MM.1S (cell line): ENCODE results near the gene MTF1.

Experiments
- EZH2 ChIP-seq: fragments of 300-600 bp; sonication (generic); optimal IDR thresholded peaks from 2 replicates; pipeline ENCODE3; 2017; ENCODE audit warnings: low read depth, mild to moderate bottlenecking, antibody characterized with exemption, low read length, mixed read lengths
- EZH2phosphoT487 ChIP-seq: fragments of 300-600 bp; sonication (generic); IDR thresholded peaks from 2 replicates; pipeline ENCODE4 v1.6.1; 2018; ENCODE audit warnings: antibody characterized with exemption, low read length
- TF ChIP-seq, protein P1 (sequence below): fragments of 300-600 bp; sonication (generic); IDR thresholded peaks from 2 replicates; pipeline ENCODE4 v1.5.1; 2016; ENCODE audit warnings: antibody characterized with exemption, low read length, mixed read lengths

DNA sequence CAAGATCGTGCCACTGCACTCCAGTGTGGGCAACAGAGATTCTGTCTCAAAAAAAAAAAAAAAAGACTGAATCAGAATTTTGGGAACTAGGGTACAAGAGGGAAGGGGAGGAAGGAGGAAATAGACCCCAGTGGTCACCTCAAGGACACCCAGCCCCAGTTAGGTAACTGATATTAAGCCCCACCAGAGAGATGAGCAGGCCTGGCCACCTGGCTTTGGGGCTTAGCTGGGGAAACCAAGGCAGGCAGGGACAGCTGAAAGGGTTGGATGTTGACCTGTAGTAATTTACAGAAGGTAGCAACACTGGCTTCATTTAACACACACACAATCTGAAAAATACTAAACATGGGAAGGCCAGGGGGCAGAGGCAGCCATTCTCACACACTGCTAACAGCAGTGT, 57.0 kb downstream of the MTF1 start:
- TF ChIP-seq EZH2 (no peak), EZH2phosphoT487 (no peak)
- TF ChIP-seq, protein P1, sequence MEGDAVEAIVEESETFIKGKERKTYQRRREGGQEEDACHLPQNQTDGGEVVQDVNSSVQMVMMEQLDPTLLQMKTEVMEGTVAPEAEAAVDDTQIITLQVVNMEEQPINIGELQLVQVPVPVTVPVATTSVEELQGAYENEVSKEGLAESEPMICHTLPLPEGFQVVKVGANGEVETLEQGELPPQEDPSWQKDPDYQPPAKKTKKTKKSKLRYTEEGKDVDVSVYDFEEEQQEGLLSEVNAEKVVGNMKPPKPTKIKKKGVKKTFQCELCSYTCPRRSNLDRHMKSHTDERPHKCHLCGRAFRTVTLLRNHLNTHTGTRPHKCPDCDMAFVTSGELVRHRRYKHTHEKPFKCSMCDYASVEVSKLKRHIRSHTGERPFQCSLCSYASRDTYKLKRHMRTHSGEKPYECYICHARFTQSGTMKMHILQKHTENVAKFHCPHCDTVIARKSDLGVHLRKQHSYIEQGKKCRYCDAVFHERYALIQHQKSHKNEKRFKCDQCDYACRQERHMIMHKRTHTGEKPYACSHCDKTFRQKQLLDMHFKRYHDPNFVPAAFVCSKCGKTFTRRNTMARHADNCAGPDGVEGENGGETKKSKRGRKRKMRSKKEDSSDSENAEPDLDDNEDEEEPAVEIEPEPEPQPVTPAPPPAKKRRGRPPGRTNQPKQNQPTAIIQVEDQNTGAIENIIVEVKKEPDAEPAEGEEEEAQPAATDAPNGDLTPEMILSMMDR, result no peak
